CD4-positive, CD25-positive, alpha-beta regulatory T cell (primary cell): Measurements from ENCODE around the gene ASCC3. TPM values are rescaled to one million over a fixed set of nuclear protein-coding genes. Genes with fewer than 3 reads are reported as not detected.

ENCODE experiments used
- ATAC-seq, 2 donors: fragments of 150-1000 bp; cut with Tn5 transposase; one replicate each; pipeline ENCODE4 v1.10.0; 2021; ENCODE audit warnings: low read depth in 2 of 2, moderate number of reproducible peaks in 2 of 2, moderate library complexity in 1 of 2
- DNase-seq, 3 donors: peaks; one replicate each; pipeline versions ENCODE4 v3.0.0 to v3.0.0-alpha.2; 2012 to 2022; ENCODE audit warnings: mixed read lengths in 1 of 3
- H3K27ac ChIP-seq: one replicate; pipeline ENCODE4 v1.7.0; 2013; ENCODE audit warnings: mild to moderate bottlenecking, low read length; ENCODE audit not compliant: insufficient read depth, poor library complexity, severe bottlenecking
- H3K27me3 ChIP-seq: one replicate; pipeline ENCODE4 v1.7.0; 2013; ENCODE audit warnings: low read length; ENCODE audit not compliant: control insufficient read depth, insufficient read depth
- H3K36me3 ChIP-seq: one replicate; pipeline ENCODE4 v1.7.0; 2013; ENCODE audit warnings: mild to moderate bottlenecking, low read length, moderate library complexity; ENCODE audit not compliant: control insufficient read depth, insufficient read depth
- H3K4me1 ChIP-seq: 2 replicates; pipeline ENCODE4 v1.7.0; 2013; ENCODE audit warnings: mild to moderate bottlenecking, low read length; ENCODE audit not compliant: insufficient read depth, control insufficient read depth, poor library complexity, severe bottlenecking
- H3K4me3 ChIP-seq: one replicate; pipeline ENCODE4 v1.7.0; 2013; ENCODE audit warnings: low read depth, mild to moderate bottlenecking, low read length, moderate library complexity
- H3K9me3 ChIP-seq, 2 experiments: 1 replicate in 1 of 2; 2 replicates in 1 of 2; pipeline ENCODE4 v1.7.0; 2013; ENCODE audit warnings: low read length in 2 of 2, mild to moderate bottlenecking in 1 of 2, moderate library complexity in 1 of 2; ENCODE audit not compliant: control insufficient read depth in 2 of 2
- H3K27ac Mint-ChIP-seq, 3 donors: one replicate each; pipeline ENCODE4 v1.8.0; 2020 to 2022; ENCODE audit warnings: mild to moderate bottlenecking in 3 of 3, mixed read lengths in 3 of 3, moderate library complexity in 2 of 3
- H3K27me3 Mint-ChIP-seq: one replicate; pipeline ENCODE4 v1.8.0; 2022; ENCODE audit warnings: mild to moderate bottlenecking, mixed read lengths
- H3K36me3 Mint-ChIP-seq: one replicate; pipeline ENCODE4 v1.8.0; 2020; ENCODE audit warnings: mixed read lengths
- H3K4me1 Mint-ChIP-seq, 4 donors: one replicate each; pipeline ENCODE4 v1.8.0; 2020 to 2022; ENCODE audit warnings: mixed read lengths in 4 of 4, mild to moderate bottlenecking in 1 of 4
- H3K4me3 Mint-ChIP-seq, 4 donors: one replicate each; pipeline ENCODE4 v1.8.0; 2020 to 2022; ENCODE audit warnings: mild to moderate bottlenecking in 4 of 4, mixed read lengths in 4 of 4, moderate library complexity in 3 of 4
- H3K9me3 Mint-ChIP-seq, 7 donors: one replicate each; pipeline ENCODE4 v1.8.0; 2020 to 2022; ENCODE audit warnings: mixed read lengths in 7 of 7, mild to moderate bottlenecking in 3 of 7, moderate library complexity in 2 of 7
- polyA plus RNA-seq, 4 donors: library from polyadenylated mRNA; unstranded; fragments of 300-500 nt; fragmentation: Illumina TruSeq; gene quantifications; one replicate each; pipeline ENCODE4 v1.2.3, GENCODE V29; 2021
- total RNA-seq: library from RNA; stranded (reverse); gene quantifications from one replicate; pipeline ENCODE4 v1.2.3, GENCODE V29; 2022

The ASCC3 gene
- total and polyA plus RNA-seq, 5 donors from 2014 or later, result 22.6 to 51.2 (median 29.2) TPM

- peaks cover 0 to 4% of the 10 kb centered on the region in 2 experiments for H3K9me3 ChIP-seq
- Mint-ChIP-seq H3K4me3 (no peak overlapping the region), H3K4me1 (peaks cover under 1 to 14% (median 3%) of the 10 kb centered on the region in 4 donors), H3K9me3 (peaks cover 7 to 14% (median 10%) of the 10 kb centered on the region in 7 donors), H3K27ac (no peak overlapping the region), H3K27me3 (no peaks in the 10 kb centered on the region), H3K36me3 (peaks cover 29% of the 10 kb centered on the region)
- ATAC-seq (no peak), DNase-seq (no peak)
- no peak overlapping the region for H3K4me3 ChIP-seq
- peaks cover 13% of the 10 kb centered on the region for H3K36me3 ChIP-seq
- H3K27me3 ChIP-seq, result no peaks in the 10 kb centered on the region
- no peak overlapping the region for H3K27ac ChIP-seq
- H3K4me1 ChIP-seq, result no peaks in the 10 kb centered on the region
These were observed 181.1 kb downstream of the ASCC3 start for GRCh38 chr6:100700009-100700408.

GRCh38 chr6:100695445-100695844 lies 185.7 kb downstream of the ASCC3 start:
- Histone ChIP-seq H3K36me3 (peaks cover 6% of the 10 kb centered on the region), H3K27ac (no peak overlapping the region), H3K9me3 (no peaks in the 10 kb centered on the region), H3K27me3 (no peaks in the 10 kb centered on the region), H3K4me3 (no peak overlapping the region), H3K4me1 (no peaks in the 10 kb centered on the region)
- no peak for DNase-seq
- Mint-ChIP-seq H3K4me3 (no peak overlapping the region), H3K4me1 (peaks cover 0 to 6% (median 1%) of the 10 kb centered on the region in 4 donors), H3K27ac (no peak overlapping the region), H3K9me3 (peaks cover 0 to 6% (median 3%) of the 10 kb centered on the region in 7 donors), H3K27me3 (no peaks in the 10 kb centered on the region), H3K36me3 (peaks cover 8% of the 10 kb centered on the region)
- no peak for ATAC-seq

- Mint-ChIP-seq H3K9me3 (no peaks in the 10 kb centered on the region), H3K36me3 (no peaks in the 10 kb centered on the region), H3K4me3 (no peak overlapping the region), H3K27ac (no peak overlapping the region), H3K4me1 (peaks cover 0 to 6% (median 4%) of the 10 kb centered on the region in 4 donors), H3K27me3 (no peaks in the 10 kb centered on the region)
- ATAC-seq, result no peak
- no peaks in the 10 kb centered on the region for H3K36me3 ChIP-seq
- no peaks in the 10 kb centered on the region for H3K27me3 ChIP-seq
- no peak overlapping the region for H3K4me3 ChIP-seq
- no peak overlapping the region for H3K27ac ChIP-seq
- no peak for DNase-seq
- H3K9me3 ChIP-seq, result no peaks in the 10 kb centered on the region
- H3K4me1 ChIP-seq, result no peaks in the 10 kb centered on the region
These were observed 187.7 kb downstream of the ASCC3 start for GRCh38 chr6:100693249-100693927.

- Histone ChIP-seq H3K4me3 (no peak overlapping the region), H3K27me3 (no peaks in the 10 kb centered on the region), H3K36me3 (no peaks in the 10 kb centered on the region), H3K27ac (no peak overlapping the region), H3K9me3 (no peaks in the 10 kb centered on the region), H3K4me1 (no peaks in the 10 kb centered on the region)
- DNase-seq (no peak), ATAC-seq (no peak)
- Mint-ChIP-seq H3K4me1 (peaks cover 0 to 6% (median 5%) of the 10 kb centered on the region in 4 donors), H3K27ac (no peak overlapping the region), H3K4me3 (no peak overlapping the region), H3K36me3 (peaks cover 4% of the 10 kb centered on the region), H3K27me3 (no peaks in the 10 kb centered on the region), H3K9me3 (no peaks in the 10 kb centered on the region)
These were observed 189.2 kb downstream of the ASCC3 start for GRCh38 chr6:100691972-100692371.

GRCh38 chr6:100686216-100686615 lies 194.9 kb downstream of the ASCC3 start:
- Mint-ChIP-seq H3K27ac (no peak overlapping the region), H3K4me1 (peaks cover 0 to 8% (median 2%) of the 10 kb centered on the region in 4 donors), H3K9me3 (no peaks in the 10 kb centered on the region), H3K4me3 (no peak overlapping the region), H3K27me3 (no peaks in the 10 kb centered on the region), H3K36me3 (peaks cover 4% of the 10 kb centered on the region)
- H3K9me3 ChIP-seq, result no peaks in the 10 kb centered on the region
- peaks cover 4% of the 10 kb centered on the region for H3K36me3 ChIP-seq
- ATAC-seq (no peak), DNase-seq (no peak)
- H3K4me3 ChIP-seq, result no peak overlapping the region
- no peaks in the 10 kb centered on the region for H3K27me3 ChIP-seq
- H3K27ac ChIP-seq, result no peak overlapping the region
- H3K4me1 ChIP-seq, result no peaks in the 10 kb centered on the region

GRCh38 chr6:100685747-100686146 lies 195.4 kb downstream of the ASCC3 start:
- H3K4me3 ChIP-seq, result no peak overlapping the region
- peaks cover 4% of the 10 kb centered on the region for H3K36me3 ChIP-seq
- H3K9me3 Mint-ChIP-seq, result no peaks in the 10 kb centered on the region
- no peak overlapping the region for H3K4me3 Mint-ChIP-seq
- no peaks in the 10 kb centered on the region for H3K27me3 ChIP-seq
- no peak for ATAC-seq
- no peaks in the 10 kb centered on the region for H3K4me1 ChIP-seq
- peaks cover 0 to 8% (median 2%) of the 10 kb centered on the region in 4 donors for H3K4me1 Mint-ChIP-seq
- H3K9me3 ChIP-seq, result no peaks in the 10 kb centered on the region
- H3K27ac Mint-ChIP-seq, result no peak overlapping the region
- no peak overlapping the region for H3K27ac ChIP-seq
- no peaks in the 10 kb centered on the region for H3K27me3 Mint-ChIP-seq
- peaks cover 4% of the 10 kb centered on the region for H3K36me3 Mint-ChIP-seq
- no peak for DNase-seq

GRCh38 chr6:100680163-100680562 lies 201.0 kb downstream of the ASCC3 start:
- no peaks in the 10 kb centered on the region for H3K36me3 ChIP-seq
- H3K27ac ChIP-seq, result no peak overlapping the region
- no peak overlapping the region for H3K4me3 ChIP-seq
- no peaks in the 10 kb centered on the region for H3K27me3 ChIP-seq
- no peaks in the 10 kb centered on the region for H3K4me1 ChIP-seq
- H3K4me3 Mint-ChIP-seq, result no peak overlapping the region
- no peaks in the 10 kb centered on the region for H3K27me3 Mint-ChIP-seq
- H3K9me3 Mint-ChIP-seq, result no peaks in the 10 kb centered on the region
- DNase-seq (no peak), ATAC-seq (no peak)
- H3K36me3 Mint-ChIP-seq, result no peaks in the 10 kb centered on the region
- H3K4me1 Mint-ChIP-seq, result no peaks in the 10 kb centered on the region
- H3K9me3 ChIP-seq, result no peaks in the 10 kb centered on the region
- H3K27ac Mint-ChIP-seq, result peak overlapping the region in 1 of 3 donors; percentile 18

- H3K4me3 ChIP-seq, result no peak overlapping the region
- no peaks in the 10 kb centered on the region for H3K4me1 Mint-ChIP-seq
- H3K36me3 ChIP-seq, result no peaks in the 10 kb centered on the region
- no peak for DNase-seq
- H3K27me3 ChIP-seq, result no peaks in the 10 kb centered on the region
- no peak overlapping the region for H3K27ac Mint-ChIP-seq
- no peaks in the 10 kb centered on the region for H3K27me3 Mint-ChIP-seq
- H3K4me3 Mint-ChIP-seq, result no peak overlapping the region
- no peaks in the 10 kb centered on the region for H3K9me3 ChIP-seq
- H3K4me1 ChIP-seq, result no peaks in the 10 kb centered on the region
- H3K36me3 Mint-ChIP-seq, result no peaks in the 10 kb centered on the region
- H3K27ac ChIP-seq, result no peak overlapping the region
- ATAC-seq, result no peak
- no peaks in the 10 kb centered on the region for H3K9me3 Mint-ChIP-seq
These were observed 203.1 kb downstream of the ASCC3 start for GRCh38 chr6:100678027-100678426.
